Bronchial epithelial cell (primary cell): Measurements from ENCODE around the gene OR7G2. TPM values are rescaled to one million over a fixed set of nuclear protein-coding genes. Genes with fewer than 3 reads are reported as not detected.

Experiments used
- DNase-seq: peaks from one replicate; pipeline ENCODE4 v3.0.0-alpha.2; 2010; ENCODE audit warnings: low read depth
- FAIRE-seq: peaks from 2 replicates; lab custom pipeline; 2011; peaks lifted over from hg19 to GRCh38; lab: Jason Lieb, UNC
- H3K27me3 ChIP-seq: 2 replicates; pipeline ENCODE4 v1.5.1; 2011; ENCODE audit warnings: low read length; ENCODE audit not compliant: control insufficient read depth, insufficient read depth
- H3K36me3 ChIP-seq: 2 replicates; pipeline ENCODE4 v1.5.1; 2011; ENCODE audit warnings: low read length; ENCODE audit not compliant: control insufficient read depth, insufficient read depth
- H3K4me3 ChIP-seq: 2 replicates; pipeline ENCODE4 v1.5.1; 2011; ENCODE audit warnings: mild to moderate bottlenecking, low read depth, low read length, control low read depth
- CTCF ChIP-seq: IDR thresholded peaks from 2 replicates; pipeline ENCODE4 v1.5.1; 2011; ENCODE audit warnings: mild to moderate bottlenecking, moderate library complexity, low read length, control low read depth, inconsistent platforms; ENCODE audit not compliant: insufficient read depth, severe bottlenecking
- total RNA-seq: library from RNA; depleted of rRNA; stranded (reverse); fragments of >200 nt; gene quantifications from 2 replicates; pipeline ENCODE4 v1.2.1, GENCODE V29; 2014

OR7G2 gene
- total RNA-seq, 1 donor from 2014 or later: not detected

GRCh38 chr19:9070066-9070465 is 37.2 kb downstream of the OR7G2 start:
- no peak for TF ChIP-seq CTCF
- no peaks in the 10 kb centered on the region for H3K27me3 ChIP-seq
- DNase-seq (no peak), FAIRE-seq (no peak)
- no peaks in the 10 kb centered on the region for H3K36me3 ChIP-seq
- H3K4me3 ChIP-seq: no peak overlapping the region

DNA sequence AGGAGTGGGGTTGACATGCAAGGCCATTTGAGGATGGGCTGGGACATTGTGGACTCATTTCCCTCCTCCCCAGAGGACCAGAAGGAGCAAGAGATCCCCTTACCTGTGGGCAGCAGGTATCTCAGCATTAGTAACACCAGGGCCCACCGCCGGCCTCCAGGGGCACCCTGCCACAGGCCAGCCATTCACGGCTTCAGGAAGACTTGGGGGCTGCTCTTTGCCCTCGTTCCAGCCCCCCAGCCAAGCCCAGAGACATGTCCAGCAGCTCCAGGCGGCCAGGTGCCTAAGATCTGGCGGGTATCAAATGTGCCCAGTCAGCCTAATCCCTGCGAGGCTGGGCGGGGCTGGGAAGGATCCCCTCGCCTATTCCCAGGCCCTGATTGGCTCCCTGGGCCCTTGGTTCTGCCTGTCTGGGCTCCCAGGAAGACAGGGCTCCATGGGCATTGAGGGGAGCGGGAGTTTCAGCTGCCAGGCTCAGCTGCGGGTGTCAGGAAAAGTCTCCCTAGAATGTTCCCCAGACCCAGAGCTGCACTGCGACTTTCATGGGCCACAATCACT is 41.7 kb downstream of the OR7G2 start:
- DNase-seq (no peak), FAIRE-seq (no peak)
- Histone ChIP-seq H3K4me3 (no peak overlapping the region), H3K27me3 (no peaks in the 10 kb centered on the region), H3K36me3 (no peaks in the 10 kb centered on the region)
- no peak for TF ChIP-seq CTCF

GRCh38 chr19:9061879-9062278 is 45.4 kb downstream of the OR7G2 start:
- DNase-seq (no peak), FAIRE-seq (no peak)
- no peak overlapping the region for H3K4me3 ChIP-seq
- H3K27me3 ChIP-seq: no peaks in the 10 kb centered on the region
- H3K36me3 ChIP-seq: no peaks in the 10 kb centered on the region
- no peak for TF ChIP-seq CTCF

GRCh38 chr19:9060564-9061340 is 46.5 kb downstream of the OR7G2 start:
- H3K4me3 ChIP-seq: no peak overlapping the region
- no peaks in the 10 kb centered on the region for H3K36me3 ChIP-seq
- no peak for DNase-seq
- TF ChIP-seq CTCF: no peak
- no peak for FAIRE-seq
- no peaks in the 10 kb centered on the region for H3K27me3 ChIP-seq

DNA sequence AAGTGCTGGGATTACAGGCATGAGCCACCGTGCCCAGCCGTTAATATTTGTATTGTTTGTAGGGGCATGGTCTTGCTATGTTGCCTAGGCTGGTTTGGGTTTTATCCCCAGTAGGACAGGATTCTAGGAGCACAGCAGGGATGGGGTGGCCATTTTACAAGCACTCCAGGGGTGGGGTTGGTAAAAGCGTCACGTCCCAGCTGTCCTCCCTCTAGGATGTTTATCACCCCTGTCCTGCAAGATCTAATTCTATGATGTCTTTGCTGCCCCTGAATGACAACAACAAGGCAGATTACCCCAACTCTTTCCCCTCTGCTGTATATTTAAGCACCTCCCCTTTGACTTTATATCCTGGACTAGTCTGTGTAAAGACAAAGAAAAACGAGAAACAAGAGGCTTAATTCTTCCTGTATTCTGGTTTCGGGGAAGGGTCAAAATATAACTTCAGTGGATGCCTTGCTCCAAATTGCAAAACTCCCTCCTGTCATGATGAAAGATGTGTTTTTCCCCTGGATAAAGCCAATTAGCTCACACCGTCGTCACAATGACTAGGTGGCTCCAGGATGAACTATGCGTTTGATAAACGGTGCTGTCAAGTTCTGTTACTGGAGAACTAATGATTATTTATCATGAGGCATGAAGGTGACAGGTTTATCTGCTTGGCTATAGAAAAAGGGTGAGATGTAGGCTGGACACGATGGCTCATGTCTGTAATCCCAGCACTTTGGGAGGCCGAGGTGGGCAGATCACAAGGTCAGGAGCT is 48.2 kb downstream of the OR7G2 start:
- Histone ChIP-seq H3K36me3 (no peaks in the 10 kb centered on the region), H3K4me3 (no peak overlapping the region), H3K27me3 (no peaks in the 10 kb centered on the region)
- TF ChIP-seq CTCF: no peak
- no peak for FAIRE-seq
- DNase-seq: no peak
